ENCODE measurements around the gene FBN3. TPM values are rescaled to one million over a fixed set of nuclear protein-coding genes. Genes with fewer than 3 reads are reported as not detected.

The FBN3 gene
- total RNA-seq, 1 experiment from 2014 or later = not detected

GRCh38 chr19:8128551-8128950, 20.8 kb downstream of the FBN3 start:
- in situ Hi-C loops (cut with HindIII; ENCODE audit: low pct_unique_long_range_greater_than_20kb, low sequenced_read_pairs) = no loop called here
- no peak for DNase-seq (ENCODE audit: low read depth)

DNA sequence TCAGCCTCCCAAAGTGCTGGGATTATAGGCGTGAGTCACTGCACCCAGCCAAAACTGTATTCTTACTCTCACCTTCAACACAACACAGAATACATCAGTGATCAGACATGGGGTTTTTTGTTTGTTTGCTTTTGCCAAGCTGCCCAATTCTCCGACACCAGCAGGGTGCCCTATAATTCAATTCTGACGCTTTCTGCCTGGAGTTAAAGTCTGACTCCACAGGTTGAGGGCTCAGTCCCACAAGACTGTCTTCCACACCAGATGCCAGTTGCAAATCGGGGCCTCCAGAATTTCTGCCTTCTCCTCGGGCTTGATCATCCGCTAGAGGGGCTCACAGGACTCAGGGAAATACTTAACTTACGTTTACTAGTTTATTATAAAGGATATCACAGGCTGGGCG, 22.1 kb downstream of the FBN3 start:
- no peak for DNase-seq (ENCODE audit: low read depth)
- in situ Hi-C loops (cut with HindIII; ENCODE audit: low pct_unique_long_range_greater_than_20kb, low sequenced_read_pairs) = no loop called here

- in situ Hi-C loops (cut with HindIII; ENCODE audit: low pct_unique_long_range_greater_than_20kb, low sequenced_read_pairs) = no loop called here
- DNase-seq (ENCODE audit: low read depth) = no peak
Observed at GRCh38 chr19:8126511-8126910, 22.9 kb downstream of the FBN3 start.

DNA sequence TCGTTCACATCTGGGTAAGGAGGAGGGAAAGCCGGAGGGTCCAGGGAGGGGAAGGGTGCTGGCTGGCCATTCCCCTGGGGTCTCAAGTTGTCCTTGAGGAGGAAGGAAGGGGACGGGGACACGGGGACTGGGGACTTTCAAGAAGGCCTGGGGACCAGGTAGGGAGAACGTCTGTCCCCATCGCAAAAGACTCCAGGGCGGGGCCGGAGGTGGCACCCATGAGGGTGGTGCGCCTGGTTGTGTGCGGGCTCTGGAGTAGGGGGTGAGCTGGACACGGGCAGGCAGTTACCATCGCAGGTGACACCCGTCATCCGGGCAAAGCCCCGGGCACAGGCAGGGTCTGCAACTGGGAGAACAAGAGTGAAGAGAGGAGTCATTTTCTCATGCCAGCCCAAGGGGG, 23.4 kb downstream of the FBN3 start:
- in situ Hi-C loops (cut with HindIII; ENCODE audit: low pct_unique_long_range_greater_than_20kb, low sequenced_read_pairs) = no loop called here
- no peak for DNase-seq (ENCODE audit: low read depth)

GRCh38 chr19:8123683-8124082, 25.7 kb downstream of the FBN3 start:
- DNase-seq (ENCODE audit: low read depth) = no peak
- in situ Hi-C loops (cut with HindIII; ENCODE audit: low pct_unique_long_range_greater_than_20kb, low sequenced_read_pairs) = no loop called here

DNA sequence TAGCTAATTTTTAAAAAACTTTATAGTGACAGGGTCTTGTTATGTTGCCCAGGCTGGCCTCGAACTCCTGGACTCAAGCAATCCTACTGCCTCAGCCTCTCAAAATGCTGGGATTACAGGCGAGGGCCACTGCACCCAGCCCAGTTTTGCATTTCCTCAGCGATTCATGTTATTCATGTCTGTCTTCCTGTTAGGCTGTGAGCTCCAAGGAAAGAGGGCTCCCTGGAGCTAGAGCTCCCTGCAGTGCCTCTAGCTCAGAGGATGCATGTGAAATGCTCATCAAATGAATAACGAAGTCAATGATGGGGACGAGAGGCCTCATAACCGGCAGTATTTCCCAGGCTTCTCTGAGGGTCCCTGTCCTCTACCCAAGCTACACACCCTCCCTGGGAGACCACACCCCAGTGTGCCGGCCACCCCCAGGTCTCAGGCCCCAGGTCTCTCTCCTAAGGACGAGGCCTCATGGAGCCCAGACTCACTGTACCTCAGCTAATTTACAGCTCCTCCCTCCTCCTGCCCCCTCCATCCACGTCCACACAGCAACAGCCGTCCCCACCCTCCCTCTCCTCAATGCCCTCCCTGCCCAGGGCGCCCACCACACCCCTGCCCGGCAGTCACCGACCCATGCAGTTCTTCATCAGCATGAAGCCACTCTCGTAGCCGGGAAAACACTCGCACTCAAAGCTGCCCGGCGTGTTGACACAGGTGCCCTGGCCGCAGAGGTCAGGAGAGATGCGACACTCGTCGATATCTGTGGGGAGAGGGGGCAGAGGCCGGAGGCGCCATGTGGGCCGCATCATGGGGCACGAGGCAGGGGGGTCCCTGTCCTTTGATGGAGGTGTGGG, 28.5 kb downstream of the FBN3 start:
- DNase-seq (ENCODE audit: low read depth) = no peak
- in situ Hi-C loops (cut with HindIII; ENCODE audit: low pct_unique_long_range_greater_than_20kb, low sequenced_read_pairs) = no loop called here

DNA sequence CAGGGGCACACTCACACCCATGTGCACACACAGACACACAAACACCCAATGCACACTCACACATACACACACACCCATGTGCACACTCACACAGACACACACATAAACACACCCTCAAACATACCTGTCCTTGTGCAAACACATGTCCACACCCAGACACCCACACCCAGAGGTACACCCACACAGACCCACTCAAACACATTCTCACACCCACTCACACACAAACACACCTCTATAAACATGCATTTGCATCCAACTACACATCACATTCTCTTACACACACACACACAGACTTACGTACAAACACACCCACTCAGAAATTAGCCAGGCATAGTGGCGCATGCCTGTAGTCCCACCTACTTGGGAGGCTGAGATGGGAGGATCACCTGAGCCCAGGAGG, 31.4 kb downstream of the FBN3 start:
- in situ Hi-C loops (cut with HindIII; ENCODE audit: low pct_unique_long_range_greater_than_20kb, low sequenced_read_pairs) = no loop called here
- DNase-seq (ENCODE audit: low read depth) = no peak

GRCh38 chr19:8116437-8117293, 32.7 kb downstream of the FBN3 start:
- in situ Hi-C loops (cut with HindIII; ENCODE audit: low pct_unique_long_range_greater_than_20kb, low sequenced_read_pairs) = no loop called here
- DNase-seq (ENCODE audit: low read depth) = no peak

- no peak for DNase-seq (ENCODE audit: low read depth)
- in situ Hi-C loops (cut with HindIII; ENCODE audit: low pct_unique_long_range_greater_than_20kb, low sequenced_read_pairs) = no loop called here
Observed at GRCh38 chr19:8115805-8116396, 33.5 kb downstream of the FBN3 start.

- no peak for DNase-seq (ENCODE audit: low read depth)
- in situ Hi-C loops (cut with HindIII; ENCODE audit: low pct_unique_long_range_greater_than_20kb, low sequenced_read_pairs) = no loop called here
Observed at GRCh38 chr19:8113017-8113416, 36.4 kb downstream of the FBN3 start.

DNA sequence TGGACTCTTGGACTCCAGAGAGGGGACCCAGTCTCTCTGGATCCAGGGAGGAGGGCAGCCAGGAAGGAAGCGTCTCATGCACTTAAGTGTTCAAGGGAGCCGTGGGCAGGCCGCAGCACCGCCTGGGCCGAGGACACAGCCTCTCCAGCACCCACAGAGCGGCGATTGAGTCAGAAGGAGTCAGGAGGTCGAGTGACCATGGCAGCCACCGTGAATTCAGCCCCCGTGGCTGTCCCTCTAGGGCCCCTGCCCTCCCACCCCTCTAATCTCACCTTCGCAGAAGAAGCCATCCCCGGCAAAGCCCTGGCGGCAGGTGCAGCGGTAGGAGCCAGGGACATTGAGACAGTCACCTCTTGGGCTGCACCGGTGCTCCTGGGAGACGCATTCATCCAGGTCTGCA, 38.0 kb downstream of the FBN3 start:
- DNase-seq (ENCODE audit: low read depth) = no peak
- in situ Hi-C loops (cut with HindIII; ENCODE audit: low pct_unique_long_range_greater_than_20kb, low sequenced_read_pairs) = no loop called here

GRCh38 chr19:8110931-8111330, 38.5 kb downstream of the FBN3 start:
- DNase-seq (ENCODE audit: low read depth) = no peak
- in situ Hi-C loops (cut with HindIII; ENCODE audit: low pct_unique_long_range_greater_than_20kb, low sequenced_read_pairs) = no loop called here

DNA sequence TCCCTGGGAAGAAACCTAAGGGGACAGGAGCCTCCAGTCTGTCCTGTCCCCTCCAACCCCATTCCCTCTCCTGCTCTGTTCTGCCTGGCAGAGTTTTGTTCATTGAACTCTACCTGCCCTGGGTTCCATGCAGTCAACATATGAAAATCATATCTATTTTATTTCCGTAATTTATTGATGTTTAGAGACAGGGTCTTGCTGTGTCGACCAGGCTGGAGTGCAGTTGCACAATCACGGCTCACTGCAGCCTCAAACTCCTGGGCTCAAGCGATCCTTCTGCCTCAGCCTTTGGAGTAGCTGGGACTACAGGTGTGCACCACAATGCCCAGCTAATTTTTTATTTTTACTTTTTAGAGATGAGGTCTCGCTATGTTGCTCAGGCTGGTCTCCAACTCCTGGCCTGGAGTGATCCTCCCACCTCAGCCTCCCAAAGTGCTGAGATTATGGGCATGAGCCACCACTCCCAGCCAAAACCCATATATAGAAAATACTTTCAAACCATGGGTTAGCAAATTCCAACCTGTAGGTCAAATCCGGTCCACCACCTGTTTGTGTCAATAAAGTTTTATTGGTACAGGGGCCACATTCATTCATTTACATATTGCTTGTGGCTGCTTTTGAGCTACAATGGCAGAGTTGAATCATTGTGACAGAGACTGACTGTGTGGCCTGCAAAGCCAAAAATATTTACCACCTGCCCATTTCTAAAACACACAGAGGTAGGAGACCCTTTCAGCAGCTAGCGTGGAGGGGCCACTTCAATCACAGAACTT, 39.3 kb downstream of the FBN3 start:
- DNase-seq (ENCODE audit: low read depth) = no peak
- in situ Hi-C loops (cut with HindIII; ENCODE audit: low pct_unique_long_range_greater_than_20kb, low sequenced_read_pairs) = no loop called here

- no peak for DNase-seq (ENCODE audit: low read depth)
- in situ Hi-C loops (cut with HindIII; ENCODE audit: low pct_unique_long_range_greater_than_20kb, low sequenced_read_pairs) = no loop called here
Observed at GRCh38 chr19:8109455-8109854, 39.9 kb downstream of the FBN3 start.

GRCh38 chr19:8108560-8109445, 40.6 kb downstream of the FBN3 start:
- in situ Hi-C loops (cut with HindIII; ENCODE audit: low pct_unique_long_range_greater_than_20kb, low sequenced_read_pairs) = no loop called here
- no peak for DNase-seq (ENCODE audit: low read depth)

DNA sequence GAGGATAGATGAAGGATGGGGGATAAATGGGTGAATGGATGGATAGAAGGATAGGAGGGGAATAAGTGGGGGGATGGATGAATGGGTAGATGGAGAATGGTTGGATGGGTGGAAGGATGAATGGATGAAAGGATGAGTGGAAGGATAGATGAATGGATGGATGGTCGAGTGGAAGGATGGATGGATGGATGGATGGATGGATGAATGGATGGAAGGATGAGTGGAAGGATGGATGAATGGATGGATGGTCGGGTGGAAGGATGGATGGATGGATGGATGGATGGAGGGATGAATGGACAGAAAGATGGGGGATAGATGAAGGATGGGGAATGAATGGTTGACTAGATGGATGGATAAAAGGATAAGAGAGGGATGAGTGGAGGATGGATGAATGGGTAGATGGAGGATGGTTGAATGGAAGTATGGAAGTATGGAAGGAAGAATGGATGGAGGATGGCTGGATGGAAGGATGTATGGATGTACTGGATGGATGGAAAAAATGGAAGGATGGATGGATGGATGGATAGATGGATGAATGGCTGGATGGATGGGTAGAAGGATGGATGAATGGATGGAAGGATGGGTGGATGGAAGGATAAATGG, 42.0 kb downstream of the FBN3 start:
- in situ Hi-C loops (cut with HindIII; ENCODE audit: low pct_unique_long_range_greater_than_20kb, low sequenced_read_pairs) = no loop called here
- no peak for DNase-seq (ENCODE audit: low read depth)

- DNase-seq (ENCODE audit: low read depth) = no peak
- in situ Hi-C loops (cut with HindIII; ENCODE audit: low pct_unique_long_range_greater_than_20kb, low sequenced_read_pairs) = no loop called here
Observed at GRCh38 chr19:8105471-8105870, 43.9 kb downstream of the FBN3 start.
